ENCODE measurements around the gene ULK3.
A peak's percentile ranks its signal among the peaks of the same experiment; 100 is the strongest.

The ULK3 gene

DNA sequence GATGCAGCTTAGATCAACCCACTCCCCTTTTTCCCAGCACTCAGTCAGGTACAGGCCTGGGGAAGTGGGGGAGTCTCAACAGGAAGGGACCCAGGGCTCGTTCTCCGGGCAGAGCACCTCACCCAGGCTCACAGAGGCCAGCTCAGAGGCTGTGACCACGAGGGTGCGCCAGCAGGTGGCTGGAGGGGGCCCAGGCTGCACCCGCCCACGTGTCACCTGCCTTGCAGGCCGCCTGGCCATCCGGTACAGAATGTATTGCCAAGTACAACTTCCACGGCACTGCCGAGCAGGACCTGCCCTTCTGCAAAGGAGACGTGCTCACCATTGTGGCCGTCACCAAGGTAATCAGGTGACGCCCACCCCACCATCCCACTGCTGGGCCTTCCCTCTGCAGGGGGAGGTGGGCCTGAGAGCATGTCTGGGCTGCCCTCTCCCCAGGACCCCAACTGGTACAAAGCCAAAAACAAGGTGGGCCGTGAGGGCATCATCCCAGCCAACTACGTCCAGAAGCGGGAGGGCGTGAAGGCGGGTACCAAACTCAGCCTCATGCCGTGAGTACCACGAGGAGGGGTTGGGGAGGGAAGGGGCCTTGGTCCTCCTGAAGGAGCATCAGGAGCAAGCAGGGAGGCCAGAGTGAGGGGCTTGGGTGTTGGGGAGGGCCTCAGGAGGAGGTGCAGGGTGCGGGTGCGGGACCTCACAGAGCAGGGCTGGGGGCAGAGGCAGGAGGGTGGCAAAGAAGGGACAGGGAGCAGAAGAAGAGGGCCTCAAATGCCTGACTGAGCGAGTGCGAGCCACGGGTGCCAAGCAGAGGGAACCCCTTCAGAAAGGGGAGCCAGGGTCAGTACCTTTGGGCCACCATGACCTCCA lies 44.3 kb downstream of the ULK3 start:
- DNase-seq: no peak

DNA sequence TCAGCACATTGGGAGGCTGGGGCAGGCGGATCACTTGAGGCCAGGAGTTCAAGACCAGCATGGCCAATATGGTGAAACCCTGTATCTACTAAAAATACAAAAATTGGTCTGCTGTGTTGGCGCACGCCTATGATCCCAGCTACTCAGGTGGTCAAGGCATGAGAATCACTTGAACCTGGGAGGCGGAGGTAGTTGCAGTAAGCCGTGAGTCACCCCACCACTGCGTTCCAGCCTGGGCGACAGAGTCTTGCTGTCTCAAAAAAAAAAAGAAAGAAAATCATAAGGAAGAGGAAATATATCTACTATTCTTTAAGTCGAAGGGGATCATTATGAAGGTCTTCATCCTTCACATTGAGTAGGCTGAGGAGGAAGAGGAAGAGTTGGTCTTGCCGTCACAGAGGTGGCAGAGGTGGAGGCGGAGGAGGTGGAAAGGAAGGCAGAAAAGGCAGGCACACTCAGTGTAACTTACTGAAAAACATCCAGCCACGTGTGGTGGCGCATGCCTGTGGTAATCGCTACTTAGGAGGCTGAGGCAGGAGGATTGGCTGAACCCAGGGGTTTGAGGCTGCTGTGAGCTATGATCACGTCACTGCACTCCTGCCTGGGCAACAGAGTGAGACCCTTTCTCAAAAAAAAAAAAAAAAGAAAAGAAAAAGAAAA lies 46.9 kb downstream of the ULK3 start:
- DNase-seq: peak; percentile 77

DNA sequence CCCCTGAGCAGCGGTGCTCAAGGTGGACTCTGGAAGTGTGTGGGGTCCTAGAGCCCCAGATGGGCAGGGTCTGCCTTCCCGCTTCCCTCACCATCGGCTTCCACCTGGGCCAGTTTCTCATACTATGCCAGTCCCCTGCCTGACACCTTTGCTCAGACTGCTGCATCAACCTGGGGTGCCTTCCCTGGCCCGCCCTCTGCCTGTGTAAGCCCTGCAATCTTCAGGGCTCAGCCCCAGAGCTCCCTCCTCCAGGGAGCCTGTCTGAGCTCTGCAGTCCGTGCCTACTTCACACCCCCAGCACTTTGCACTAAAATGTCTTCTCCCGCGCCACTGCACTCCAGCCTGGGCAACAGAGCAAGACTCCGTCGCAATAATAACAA lies 48.0 kb downstream of the ULK3 start:
- no peak for DNase-seq

DNA sequence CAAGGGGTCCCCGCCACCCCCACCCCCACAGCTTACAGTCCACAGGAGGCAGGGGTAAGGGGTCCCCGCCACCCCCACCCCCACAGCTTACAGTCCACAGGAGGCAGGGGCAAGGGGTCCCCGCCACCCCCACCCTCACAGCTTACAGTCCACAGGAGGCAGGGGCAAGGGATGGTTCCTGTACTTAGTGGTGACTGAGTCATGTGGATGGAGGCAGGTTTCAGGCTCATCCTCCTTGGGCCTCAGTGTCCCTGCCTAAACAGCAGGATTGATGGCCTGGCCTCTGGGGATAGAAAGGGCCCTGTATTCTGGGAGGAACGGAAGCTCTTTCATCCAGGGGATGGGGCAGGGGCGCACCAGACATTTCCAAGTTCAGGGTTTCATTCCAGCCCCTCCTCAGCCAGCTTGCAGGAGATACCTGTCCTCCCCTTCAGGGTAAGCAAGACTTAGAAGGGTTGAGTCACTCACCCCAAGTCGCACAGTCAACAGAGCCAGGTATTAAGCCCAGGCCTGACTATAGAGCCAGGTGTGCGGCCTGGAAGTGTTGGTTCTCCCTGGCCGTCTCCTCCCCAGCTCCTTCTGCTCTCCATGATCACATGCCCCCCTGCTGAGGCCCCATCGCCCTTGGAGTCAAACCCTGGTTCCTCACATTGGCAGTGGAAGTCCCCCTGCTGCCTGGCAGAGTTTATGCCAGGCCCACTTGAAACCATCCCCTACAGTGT lies 48.5 kb downstream of the ULK3 start:
- DNase-seq: no peak

DNA sequence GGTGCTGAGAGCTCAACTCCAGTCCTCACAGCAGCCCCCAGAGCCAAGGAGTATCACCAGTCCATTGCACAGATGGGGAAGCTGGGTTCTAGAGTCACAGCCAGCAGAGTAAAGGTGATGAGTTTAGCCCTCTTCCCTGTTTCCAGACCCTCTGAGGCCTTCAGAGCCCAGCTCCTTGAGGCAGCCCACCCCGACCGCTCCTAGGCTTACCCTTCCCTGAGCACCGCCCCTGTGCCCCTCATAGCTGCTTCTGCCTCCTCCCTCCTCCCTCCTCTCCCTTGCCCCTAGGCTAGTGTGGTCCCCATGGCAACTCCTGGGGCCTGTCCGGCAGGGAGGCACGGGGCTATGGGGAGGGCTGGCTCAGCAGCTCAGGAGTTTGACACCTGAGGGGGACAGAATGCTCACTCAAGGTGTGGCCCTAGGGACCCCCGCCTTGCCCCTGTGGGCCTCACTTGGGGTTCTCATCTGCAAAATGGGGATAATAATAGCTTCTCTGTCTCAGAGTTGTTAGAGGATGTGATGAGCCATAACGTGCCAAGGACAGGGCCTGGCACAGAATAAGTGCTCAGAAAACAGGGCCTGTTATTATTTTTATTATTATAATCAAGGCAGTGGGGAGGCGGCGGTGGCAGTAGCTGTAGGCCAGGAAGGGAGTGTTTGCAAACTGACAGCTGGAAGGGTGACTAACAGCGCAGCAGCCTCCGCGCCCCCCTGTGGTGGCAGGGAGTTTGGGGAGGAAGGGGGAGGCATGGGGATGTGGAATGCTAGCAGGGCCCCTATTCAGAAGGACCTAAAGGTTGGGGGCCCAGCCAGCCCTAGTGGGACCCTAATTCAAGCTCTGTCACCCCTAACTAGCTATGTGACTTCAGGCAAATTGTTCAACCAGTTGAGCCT lies 49.6 kb downstream of the ULK3 start:
- peak; percentile 91 for DNase-seq

DNA sequence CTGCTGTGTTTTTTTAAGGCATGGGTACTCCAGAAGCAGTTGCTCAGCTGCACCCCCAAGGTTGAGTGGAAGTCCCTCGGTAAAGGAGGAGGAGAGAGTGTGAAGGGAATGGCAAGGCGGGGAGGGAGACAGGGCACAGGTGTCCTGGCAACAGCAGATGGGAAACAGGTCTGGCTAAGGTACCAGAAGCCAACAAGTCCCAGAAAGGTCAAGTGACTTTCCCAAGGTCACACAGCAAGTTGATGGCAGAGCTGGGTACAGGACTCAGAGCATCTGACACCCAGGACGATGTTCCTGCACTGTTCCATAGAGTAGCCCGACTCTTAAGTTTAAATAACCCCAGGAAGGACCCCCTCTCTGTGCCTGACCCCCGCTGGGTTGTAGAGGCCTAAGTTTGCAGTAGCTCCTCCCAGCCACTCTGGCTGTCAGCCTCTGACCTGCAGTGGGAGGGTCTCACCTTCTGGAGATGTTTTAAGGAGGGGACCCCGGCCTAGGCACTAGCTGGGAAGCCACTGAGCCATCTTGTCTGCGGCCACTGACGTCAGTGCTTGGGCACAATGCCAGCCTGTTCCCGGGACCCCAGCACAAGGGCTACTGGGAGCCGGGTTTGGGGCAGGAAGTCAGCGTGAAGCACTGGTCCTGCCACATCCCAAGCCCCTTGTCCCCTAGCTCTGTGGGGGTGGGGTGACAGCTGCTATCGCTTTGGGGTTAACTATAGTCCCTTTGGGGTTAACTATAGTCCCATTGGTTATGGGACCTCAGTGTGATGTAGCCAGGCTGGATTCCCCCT lies 50.5 kb downstream of the ULK3 start:
- peak; percentile 74 for DNase-seq

DNA sequence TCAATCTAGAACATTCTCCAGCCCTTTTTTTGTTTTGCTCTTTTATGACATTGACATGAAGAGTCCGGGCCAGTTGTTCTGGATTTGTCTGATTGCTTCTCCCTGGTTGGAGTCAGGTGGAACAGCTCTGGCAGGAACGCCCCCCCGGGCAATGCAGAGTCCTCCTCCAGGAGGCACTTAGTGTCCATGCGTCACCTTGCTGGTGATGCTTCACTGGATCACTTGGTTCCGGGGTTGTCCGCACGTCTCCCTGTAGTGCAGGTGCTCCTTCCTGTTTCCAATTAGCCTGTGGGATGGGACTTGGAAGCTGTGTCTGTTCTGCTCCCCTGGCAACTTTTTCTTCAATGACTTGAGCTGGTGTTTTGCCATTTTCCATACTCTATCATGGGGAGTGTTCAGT lies 51.3 kb downstream of the ULK3 start:
- no peak for DNase-seq

DNA sequence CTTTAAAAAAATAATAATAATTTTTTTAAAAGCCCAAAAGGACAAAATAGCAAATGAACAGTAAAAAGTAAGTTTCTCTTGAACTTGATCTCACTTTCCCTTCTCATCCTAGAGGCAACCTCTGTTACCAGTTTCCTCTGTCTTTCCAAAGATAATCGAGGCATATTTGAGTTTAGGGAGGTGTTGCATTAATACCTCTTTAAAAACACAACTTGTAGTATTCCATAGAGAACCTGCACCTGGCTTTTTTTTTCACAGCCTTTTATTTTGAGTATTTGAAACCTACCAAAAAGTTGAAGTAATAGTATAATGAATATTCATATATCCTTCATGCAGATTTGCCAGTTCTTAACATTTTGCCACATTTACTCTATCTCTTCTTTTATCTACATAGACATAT lies 51.9 kb downstream of the ULK3 start:
- DNase-seq: no peak

DNA sequence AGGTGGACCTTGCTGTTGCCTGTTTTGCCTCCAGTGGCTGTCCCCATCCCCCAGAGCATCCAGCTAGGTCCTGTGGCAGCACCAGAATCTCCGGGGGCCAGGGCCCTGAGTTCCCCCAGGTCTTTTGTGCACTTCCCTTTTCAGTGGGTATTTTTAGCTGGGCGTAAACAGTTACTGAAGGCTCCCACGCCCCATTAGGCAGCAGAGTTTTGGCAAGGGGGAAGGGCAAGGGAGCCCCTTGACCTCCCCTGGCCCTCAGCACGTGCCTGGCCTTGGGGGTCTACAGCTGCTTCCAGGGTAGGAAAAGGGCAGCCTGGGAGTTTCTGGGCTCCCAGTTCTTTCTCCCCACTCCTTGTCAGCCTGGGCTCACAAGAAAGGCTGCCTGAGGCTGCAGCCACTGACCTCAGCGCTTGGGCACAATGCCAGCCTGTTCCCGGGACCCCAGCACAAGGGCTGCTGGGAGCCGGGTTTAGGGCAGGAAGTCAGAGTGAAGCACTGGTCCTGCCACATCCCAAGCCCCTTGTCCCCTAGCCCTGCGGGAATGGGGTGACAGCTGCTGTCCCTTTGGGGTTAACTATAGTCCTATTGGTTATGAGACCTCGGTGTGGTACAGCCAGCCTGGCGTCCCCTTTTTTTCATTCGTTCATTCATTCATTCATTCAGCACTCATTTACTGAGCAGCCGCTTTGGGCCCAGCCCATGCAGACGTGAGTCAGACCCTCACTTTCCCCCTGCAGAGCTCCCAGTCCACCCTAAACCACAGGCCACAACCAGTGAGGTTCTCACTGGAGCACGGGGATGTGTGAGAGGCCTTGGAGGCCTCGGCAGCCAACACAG lies 52.7 kb downstream of the ULK3 start:
- DNase-seq: peak; percentile 75

DNA sequence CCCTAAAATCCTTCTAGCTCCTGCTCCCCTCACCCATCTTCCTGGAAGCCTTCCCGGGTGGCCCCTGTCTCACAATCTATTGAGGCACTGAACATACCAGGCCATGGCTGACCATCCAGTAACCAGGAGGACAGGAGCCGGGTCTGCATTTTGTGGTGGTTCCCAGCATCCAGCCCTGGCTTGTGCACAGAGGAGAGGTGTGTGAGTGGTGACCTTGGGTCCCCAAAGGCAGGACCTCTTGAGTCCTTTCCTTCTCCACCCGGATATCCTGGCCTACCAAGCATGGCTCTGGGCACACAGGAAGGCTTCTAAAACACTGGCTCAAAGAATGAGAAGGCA lies 53.2 kb downstream of the ULK3 start:
- no peak for DNase-seq

DNA sequence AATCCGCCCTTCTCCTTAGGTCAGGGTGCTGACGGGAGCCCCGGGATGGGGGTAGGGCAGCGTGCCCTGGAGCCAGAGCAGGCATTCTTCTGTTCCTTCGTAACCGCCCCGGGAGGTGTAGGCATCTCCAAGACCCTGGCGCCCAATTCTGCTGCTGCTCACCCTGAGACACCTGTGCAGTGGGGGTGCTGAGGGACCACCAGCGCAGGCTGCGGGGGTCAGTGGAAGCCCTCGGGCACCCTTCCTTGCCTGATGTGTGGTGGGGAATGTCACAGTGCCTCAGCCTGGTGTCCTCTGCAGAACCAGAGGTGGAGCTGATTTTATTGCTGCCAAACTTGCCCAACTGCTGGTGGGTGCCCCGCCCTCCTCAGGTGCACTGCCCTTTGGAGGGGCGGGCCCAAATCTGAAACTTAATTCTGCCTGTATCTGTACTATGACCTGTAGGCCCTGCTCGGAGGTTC lies 53.8 kb downstream of the ULK3 start:
- peak; percentile 76 for DNase-seq

DNA sequence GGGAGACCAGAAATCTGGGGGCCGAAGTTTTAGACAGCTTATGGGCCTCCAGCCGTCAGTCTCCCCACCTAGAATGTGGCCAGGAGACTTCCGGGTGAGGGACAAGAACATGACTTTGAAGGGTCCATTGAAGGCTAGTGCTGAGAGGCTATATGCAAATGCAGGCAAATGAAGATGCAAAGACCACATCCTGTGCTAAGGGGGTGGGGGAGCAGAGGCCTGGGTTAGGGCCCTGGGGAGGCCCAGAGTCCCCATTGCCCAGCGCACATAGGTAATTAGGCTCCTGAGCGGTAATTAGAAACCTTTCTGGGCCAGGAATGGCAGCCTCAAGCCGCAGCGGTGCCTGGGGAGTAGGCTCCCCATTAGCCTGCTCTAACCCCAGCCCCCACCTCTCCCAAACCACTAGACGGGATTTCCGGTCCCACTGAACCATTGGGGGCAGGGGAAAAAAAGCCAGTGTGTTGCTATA lies 54.2 kb downstream of the ULK3 start:
- peak; percentile 83 for DNase-seq

DNA sequence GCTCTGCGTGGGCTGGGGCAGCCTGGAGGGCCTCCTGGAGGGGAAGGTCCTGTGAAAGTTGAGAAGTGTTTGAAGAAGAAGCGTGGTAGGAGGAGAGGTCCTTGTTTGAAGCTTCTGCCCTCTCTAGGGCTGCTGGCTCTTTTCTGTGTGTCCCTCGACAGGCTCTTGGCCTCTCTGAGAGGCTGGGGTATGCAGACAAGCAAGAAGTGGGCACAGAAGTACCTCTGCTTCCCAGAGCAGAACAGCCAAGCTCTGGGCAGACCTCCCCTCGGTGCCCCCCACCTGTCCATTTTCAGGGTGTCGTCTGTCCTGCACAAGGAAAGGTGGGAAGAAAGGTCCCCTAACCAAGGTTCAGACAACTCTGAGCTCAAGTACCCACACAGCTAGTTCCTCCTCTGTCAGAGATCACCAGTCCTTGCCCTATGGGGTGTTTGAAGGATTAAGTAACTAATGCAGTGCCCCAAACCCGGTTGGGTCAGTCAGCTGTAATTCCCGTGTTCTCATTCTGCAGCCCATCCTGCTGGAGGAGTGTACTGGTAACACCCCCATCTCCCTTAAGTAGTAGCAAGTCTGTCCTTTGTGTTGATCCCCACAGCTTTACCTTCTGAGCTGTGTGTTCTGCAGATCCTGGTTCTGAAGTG lies 54.8 kb downstream of the ULK3 start:
- no peak for DNase-seq

DNA sequence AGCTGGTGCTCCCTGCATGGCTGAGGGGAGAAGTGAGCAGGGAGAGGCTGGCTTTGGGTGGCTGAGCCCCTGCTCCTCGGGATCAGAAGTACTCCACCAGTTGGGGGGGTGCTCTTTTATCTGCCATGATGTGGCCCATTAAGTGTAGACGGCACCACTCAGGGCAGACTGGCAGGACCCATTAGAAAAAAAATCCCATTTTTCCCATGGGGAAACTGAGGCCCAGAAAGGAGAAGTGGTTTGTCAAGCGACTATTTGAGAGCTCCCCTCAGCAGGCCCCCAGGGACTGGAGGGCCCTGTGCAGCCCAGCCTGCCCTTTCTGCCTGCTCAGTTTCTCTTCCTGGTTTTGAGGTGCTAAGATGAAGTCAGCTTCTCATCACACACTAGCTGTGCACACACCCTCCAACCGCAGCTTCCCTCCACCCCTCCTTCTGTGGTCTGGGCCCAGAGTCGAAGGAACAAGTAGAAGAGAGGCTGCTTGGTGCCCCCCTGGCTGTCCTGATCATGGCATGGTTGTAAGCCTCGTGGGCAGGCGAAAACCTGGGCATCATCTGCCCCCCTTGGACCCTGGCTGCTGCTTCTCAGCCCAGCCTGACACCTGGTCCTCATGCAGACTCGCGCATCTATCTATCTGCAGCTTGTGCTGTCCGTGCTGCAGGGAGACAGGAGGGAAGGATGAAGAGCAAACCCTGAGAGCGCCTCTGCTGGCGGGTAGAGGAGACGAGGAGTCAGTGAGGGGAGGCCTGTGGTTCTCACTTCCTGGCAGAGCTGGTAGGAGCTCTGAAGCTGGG lies 55.5 kb downstream of the ULK3 start:
- peak; percentile 95 for DNase-seq

DNA sequence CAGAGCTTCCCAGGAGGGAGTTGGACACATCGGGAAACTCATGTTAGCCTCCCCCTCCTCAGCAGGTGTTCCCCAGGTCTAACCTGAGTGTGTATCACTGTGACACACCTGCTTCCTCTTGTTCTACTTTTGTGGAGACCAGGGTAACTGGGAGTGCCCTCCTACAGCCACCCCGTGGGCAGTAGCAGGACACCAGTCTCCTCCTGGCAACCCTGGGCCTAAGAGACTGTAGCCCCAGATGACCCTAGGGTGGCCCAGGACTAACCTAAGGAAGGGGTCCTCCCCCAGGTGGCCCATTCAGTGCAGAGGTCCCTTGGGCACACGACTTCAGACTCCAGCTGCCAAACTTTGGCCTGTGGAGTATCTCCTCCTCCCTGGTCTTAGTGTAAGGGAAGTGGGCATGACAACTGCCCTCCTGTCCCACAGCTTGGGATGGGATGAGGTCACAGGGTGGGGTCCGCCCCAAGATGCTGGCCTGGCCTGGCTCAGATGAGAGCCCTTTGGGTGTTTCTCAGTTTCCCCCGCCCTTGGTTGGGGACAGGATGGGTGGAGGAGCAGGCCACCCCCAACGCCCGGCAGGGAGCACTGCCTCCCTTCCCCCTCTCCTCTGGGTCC lies 56.3 kb downstream of the ULK3 start:
- no peak for DNase-seq

All from activated effector memory CD4-positive, alpha-beta T cell treated with anti-CD3 and anti-CD28 coated beads, Interleukin-2, amount 50 U/mL, for 16 hours (primary cell).